GM19372 (cell line): Measurements from ENCODE around the gene MAGIX.

Experiments
- ATAC-seq: cut with Tn5 transposase; IDR thresholded peaks from one replicate; pipeline ENCODE4 v1.9.1; 2021; ENCODE audit warnings: mild to moderate bottlenecking, low read depth, moderate library complexity; ENCODE audit not compliant: unreplicated experiment

Gene MAGIX

DNA sequence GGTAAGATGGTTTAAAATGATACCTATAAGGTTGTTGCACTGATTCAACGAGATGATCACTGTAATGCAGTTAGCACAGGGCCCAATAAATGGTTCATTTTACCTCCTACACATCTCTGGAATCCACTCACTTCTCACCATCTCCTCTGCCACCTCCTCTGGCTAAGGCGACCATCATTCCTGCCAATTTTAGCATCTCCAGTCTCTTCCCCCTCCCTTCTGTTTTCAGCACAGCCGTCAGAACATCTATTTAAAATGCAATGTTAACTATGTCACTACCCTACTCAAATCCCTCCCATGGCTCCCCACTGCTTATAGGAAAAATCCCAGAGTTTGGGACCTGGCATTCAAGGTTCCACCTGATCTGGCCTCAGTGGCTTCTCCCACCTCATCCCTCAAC lies 41.0 kb downstream of the MAGIX start:
- ATAC-seq = no peak

DNA sequence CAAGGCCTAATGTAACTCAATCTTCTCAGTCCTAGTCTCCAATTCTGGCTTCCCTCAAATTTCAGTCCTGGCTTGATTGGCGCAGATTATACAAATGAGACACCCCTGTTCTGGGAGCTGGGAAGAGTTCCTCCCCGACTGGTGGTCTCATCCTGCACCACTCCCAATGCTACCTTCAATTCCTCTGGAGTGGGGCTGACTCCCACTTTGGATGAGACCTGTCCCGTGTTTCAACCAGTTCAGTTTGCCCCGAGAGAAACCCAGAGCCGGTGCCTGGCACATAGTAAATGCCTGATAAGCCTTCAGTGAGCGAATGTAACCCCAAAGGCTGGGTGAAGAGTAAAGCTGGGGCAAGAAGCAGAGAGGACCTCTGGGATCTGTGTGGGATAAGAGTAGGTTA lies 41.5 kb downstream of the MAGIX start:
- ATAC-seq = no peak

- ATAC-seq = no peak
These were observed 42.2 kb downstream of the MAGIX start for GRCh38 chrX:49204709-49205108.

GRCh38 chrX:49205443-49205842 lies 42.9 kb downstream of the MAGIX start:
- ATAC-seq = no peak

GRCh38 chrX:49206543-49206942 lies 44.0 kb downstream of the MAGIX start:
- no peak for ATAC-seq

DNA sequence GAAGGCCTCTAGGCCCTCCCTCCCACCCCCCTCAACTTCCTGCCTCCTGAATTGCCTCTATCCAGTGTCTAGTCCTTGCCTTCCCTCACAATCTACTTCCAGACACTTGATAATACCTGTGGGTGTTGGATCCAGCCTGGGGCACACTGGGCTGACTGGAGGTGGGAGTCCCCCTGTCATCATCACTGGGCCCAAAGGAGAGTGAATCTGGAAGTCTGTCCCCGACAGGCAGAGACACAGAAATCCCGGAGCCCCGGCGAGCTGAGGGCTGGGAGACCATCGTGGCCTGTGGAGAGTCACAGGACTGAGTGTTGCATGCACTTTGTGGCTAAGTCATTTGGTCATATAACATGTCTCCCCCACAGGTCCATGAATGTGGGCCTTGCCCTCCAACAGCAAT lies 45.8 kb downstream of the MAGIX start:
- no peak for ATAC-seq

DNA sequence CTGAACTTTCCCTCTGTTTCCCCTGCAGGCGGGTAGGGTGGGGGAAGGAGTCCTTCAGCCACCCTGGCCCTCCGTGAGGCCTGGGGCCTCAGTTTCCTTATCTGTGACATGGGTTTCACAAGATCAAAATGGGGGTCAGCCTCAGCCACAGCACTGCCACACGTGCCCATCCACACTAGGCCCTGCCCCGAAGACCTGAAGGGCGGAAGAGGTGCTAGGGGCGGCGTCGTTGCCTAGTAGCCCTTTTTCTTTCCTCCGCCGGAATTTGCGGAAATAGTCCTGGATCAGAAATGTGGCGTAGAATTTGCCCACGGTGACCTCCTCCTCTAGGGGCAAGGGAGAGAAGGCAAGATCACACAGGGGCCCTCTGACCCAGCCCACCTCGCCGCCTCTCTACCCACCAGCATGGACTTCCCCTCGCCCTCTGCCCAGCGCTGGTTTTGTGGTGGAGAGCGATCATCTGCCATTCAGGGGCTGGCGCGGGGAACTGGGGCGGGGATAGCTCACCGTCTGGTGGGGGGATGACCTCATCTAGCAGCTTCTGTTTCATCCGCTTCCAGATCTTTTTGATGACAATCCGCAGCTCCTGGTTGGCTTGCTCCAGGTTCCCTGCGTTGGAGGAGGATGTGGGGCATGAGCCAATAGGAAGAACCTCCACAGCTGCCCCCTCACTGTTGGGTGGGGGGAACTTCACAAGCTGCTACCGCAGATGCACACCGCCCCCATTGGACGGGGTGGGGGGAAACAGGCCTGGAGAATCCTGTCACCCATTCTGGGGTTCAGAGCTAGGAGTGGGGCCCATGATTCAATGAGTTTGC lies 47.1 kb downstream of the MAGIX start:
- no peak for ATAC-seq

- ATAC-seq = no peak
These were observed 47.8 kb downstream of the MAGIX start for GRCh38 chrX:49210406-49210805.

DNA sequence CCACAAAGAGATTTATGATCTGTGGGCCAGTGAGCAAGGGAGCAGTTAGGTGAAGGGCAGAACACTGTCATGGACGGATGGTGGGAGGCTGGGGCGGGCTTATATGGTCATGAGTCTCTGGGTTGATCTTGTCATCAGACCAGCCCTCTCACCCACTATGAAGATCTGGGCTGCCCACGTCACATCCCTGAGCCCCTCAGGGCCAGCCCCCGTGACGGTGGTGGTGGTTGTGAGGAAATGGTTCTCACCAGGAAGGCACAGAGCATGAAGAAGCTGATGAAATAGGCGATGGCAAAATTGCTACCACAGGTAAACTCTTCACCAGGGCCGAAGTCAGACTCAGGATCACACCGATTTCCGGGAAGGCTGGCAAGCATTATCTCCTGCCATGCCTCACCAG lies 48.5 kb downstream of the MAGIX start:
- ATAC-seq = no peak

DNA sequence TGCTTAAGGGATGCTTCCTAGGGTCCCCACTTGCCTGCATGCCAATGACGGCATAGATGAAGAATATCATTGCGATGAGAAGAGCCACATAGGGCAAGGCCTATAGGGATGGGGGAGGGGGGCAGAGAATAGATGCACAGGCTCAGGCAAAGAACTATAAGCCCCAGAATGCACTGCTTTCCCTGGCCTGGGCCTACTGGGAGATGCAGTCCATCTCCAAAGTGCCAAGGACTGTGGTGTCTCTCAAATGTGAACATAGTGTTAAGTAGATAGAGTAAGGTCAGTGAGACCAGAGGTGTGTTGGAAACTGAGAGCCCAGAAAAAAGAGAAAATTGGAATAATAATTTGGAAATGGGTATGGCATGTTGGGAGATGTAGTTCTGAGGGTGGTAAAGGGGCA lies 49.7 kb downstream of the MAGIX start:
- no peak for ATAC-seq

DNA sequence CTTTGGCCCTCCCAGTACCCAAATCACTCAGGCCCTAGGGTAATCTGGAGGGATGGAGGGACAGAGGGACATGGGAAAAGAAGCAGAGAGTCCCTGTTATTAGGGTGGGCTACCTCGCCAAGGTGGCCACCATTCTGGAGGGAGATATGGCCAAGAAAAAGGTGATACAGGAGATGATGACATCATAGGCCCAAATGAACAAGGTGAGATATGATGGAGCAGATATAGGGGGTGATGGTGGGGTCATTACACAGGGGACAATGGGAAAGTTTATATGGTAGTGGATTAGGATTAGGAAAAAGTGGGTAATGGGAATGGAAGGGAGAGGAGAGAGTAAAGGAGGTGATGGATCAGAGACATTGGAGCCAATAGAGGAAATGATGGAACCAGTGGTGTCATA lies 50.3 kb downstream of the MAGIX start:
- ATAC-seq = no peak

- ATAC-seq = no peak
These were observed 51.9 kb downstream of the MAGIX start for GRCh38 chrX:49214416-49214815.

GRCh38 chrX:49214996-49215526 lies 52.5 kb downstream of the MAGIX start:
- ATAC-seq = no peak
